Small intestine (tissue), 7 donors: ENCODE results near the gene TMEM98. TPM values are rescaled to one million over a fixed set of nuclear protein-coding genes. Genes with fewer than 3 reads are reported as not detected.
"Not testable (repeated sequence)": the region's sequence is repeated elsewhere in the genome, so short reads cannot be mapped to it uniquely, and the experiment has no call there.

Experiments used
- DNase-seq, 2 donors: peaks; one replicate each; pipeline versions ENCODE4 v3.0.0 to v3.0.0-alpha.2; 2013
- FAIRE-seq: peaks from 2 replicates; lab custom pipeline; 2012; peaks lifted over from hg19 to GRCh38; lab: Jason Lieb, UNC
- H3K27ac ChIP-seq, 3 donors: one replicate each; pipeline ENCODE4 v1.5.1; 2013; ENCODE audit warnings: low read length in 2 of 3, mild to moderate bottlenecking in 2 of 3, control low read depth in 1 of 3, inconsistent platforms in 1 of 3, low read depth in 1 of 3, moderate library complexity in 1 of 3
- H3K27me3 ChIP-seq, 3 donors: one replicate each; pipeline ENCODE4 v1.6.1; 2013; ENCODE audit warnings: low read length in 3 of 3, inconsistent platforms in 1 of 3; ENCODE audit not compliant: control insufficient read depth in 3 of 3, insufficient read depth in 3 of 3
- H3K36me3 ChIP-seq, 3 donors: one replicate each; pipeline ENCODE4 v1.6.1; 2013; ENCODE audit warnings: low read length in 3 of 3, inconsistent platforms in 1 of 3, low read depth in 1 of 3, mild to moderate bottlenecking in 1 of 3, moderate library complexity in 1 of 3; ENCODE audit not compliant: control insufficient read depth in 3 of 3, insufficient read depth in 2 of 3
- H3K4me1 ChIP-seq, 3 donors: one replicate each; pipeline ENCODE4 v1.6.1; 2013; ENCODE audit warnings: low read length in 2 of 3, inconsistent platforms in 1 of 3, low read depth in 1 of 3, mild to moderate bottlenecking in 1 of 3, moderate library complexity in 1 of 3; ENCODE audit not compliant: control insufficient read depth in 3 of 3, insufficient read depth in 2 of 3
- H3K4me3 ChIP-seq, 3 donors: one replicate each; pipeline ENCODE4 v1.5.1; 2013; ENCODE audit warnings: low read length in 3 of 3, control low read depth in 1 of 3, inconsistent platforms in 1 of 3, low read depth in 1 of 3, mild to moderate bottlenecking in 1 of 3, moderate library complexity in 1 of 3
- H3K9me3 ChIP-seq, 2 donors: one replicate each; pipeline ENCODE4 v1.6.1; 2013; ENCODE audit warnings: low read depth in 1 of 2, low read length in 1 of 2; ENCODE audit not compliant: control insufficient read depth in 2 of 2, insufficient read depth in 1 of 2
- WGBS, 3 donors: extraction: QIAGEN DNeasy Blood & Tissue Kit; methylation state at CpG; one replicate each; pipeline ENCODE4 v1.1.7; 2013; 5-methylcytosine and 5-hydroxymethylcytosine counted together
- polyA plus RNA-seq, 4 donors: library from polyadenylated mRNA; stranded (reverse) in 3 of 4; unstranded in 1 of 4; fragments of 200-250 nt in 3 of 4; fragments of 120-200 nt in 1 of 4; gene quantifications; one replicate each; pipeline versions ENCODE4 v1.2.1 to v1.2.3, GENCODE V29; 2013
- donor health status: healthy with polysubstance abuse.
- donor health status: control.
- donor health status: control.
- donor health status: Bipolar disorder and iron deficiency.
- donor health status: healthy.

TMEM98 gene
- polyA plus RNA-seq, 4 donors, result 52.8 to 203 (median 78.5) TPM

GRCh38 chr17:32887410-32887809 lies 40.5 kb upstream of the TMEM98 start:
- H3K27me3 ChIP-seq, H3K4me3 ChIP-seq, H3K9me3 ChIP-seq, H3K4me1 ChIP-seq, FAIRE-seq, DNase-seq, H3K36me3 ChIP-seq, H3K27ac ChIP-seq: not testable (repeated sequence)
- 47 to 81% (median 50%) methylated on average over 1 to 4 of the region's 14 CpGs for WGBS, 3 donors

DNA sequence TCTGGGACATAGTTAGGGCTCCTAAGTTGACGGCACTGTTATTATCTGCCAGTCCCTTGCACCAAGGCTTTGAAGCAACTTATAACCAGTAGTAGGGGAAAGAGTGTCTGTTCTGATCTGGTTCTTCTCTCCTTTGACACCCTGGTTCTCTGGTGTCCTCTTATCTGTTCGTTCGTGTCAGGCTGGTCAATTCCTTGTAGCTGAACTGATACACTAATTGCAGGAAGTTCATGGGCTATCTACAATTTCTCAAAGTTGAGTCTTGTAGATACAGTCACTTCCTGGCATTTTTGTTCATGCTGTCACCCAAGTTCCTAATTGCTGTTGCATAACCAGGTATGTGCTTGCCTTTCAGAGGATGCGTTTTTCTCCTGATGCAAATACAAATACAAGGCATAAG lies 33.7 kb upstream of the TMEM98 start:
- DNase-seq (peak; percentile 20 to 65), FAIRE-seq (no peak)
- WGBS, 3 donors, result 37 to 60% (median 51%) methylated on average over 4 of the region's 4 CpGs
- no peaks in the 10 kb centered on the region for H3K27me3 ChIP-seq
- no peak overlapping the region for H3K4me3 ChIP-seq
- H3K36me3 ChIP-seq, result no peaks in the 10 kb centered on the region
- H3K4me1 ChIP-seq, result peaks cover 0 to 42% (median 0%) of the 10 kb centered on the region in 3 donors
- H3K9me3 ChIP-seq, result no peaks in the 10 kb centered on the region
- peak overlapping the region in 1 of 3 donors; percentile 81 for H3K27ac ChIP-seq

DNA sequence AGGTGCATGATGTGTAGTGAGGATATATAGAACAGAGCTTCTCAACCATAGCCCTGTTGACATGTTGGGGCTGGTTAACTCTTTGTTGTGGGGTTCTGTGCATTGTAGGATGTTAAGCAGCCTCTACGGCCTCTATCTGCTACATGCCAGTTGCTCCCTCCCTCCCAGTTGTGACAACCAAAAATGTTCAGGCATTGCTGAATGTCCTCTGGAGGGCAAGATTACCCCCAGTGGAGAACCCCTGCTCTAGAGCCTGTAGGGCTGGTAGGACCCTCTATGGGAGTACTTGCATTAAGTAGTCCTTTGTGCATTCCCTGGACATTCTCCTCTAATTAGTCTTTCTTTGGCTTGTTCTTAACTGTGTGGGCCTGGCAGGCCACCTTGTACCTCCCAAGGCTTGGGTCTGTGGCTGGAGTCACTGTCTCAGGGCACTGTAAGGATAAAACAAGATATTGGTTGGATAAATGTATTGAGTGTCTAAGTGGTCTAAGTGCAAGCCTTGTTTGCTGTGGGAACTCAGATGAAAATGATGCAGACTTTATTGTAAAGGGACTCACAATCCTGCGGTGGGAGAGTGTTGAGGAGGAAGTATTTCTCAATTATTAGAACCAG lies 31.2 kb upstream of the TMEM98 start:
- H3K36me3 ChIP-seq, result no peaks in the 10 kb centered on the region
- H3K4me1 ChIP-seq, result peaks cover 0 to 42% (median 0%) of the 10 kb centered on the region in 3 donors
- WGBS, 3 donors, result 70 to 91% (median 88%) methylated on average over 2 of the region's 2 CpGs
- no peaks in the 10 kb centered on the region for H3K27me3 ChIP-seq
- peak overlapping the region in 1 of 3 donors; percentile 70 for H3K27ac ChIP-seq
- FAIRE-seq (no peak), DNase-seq (no peak)
- H3K4me3 ChIP-seq, result no peak overlapping the region
- H3K9me3 ChIP-seq, result no peaks in the 10 kb centered on the region

DNA sequence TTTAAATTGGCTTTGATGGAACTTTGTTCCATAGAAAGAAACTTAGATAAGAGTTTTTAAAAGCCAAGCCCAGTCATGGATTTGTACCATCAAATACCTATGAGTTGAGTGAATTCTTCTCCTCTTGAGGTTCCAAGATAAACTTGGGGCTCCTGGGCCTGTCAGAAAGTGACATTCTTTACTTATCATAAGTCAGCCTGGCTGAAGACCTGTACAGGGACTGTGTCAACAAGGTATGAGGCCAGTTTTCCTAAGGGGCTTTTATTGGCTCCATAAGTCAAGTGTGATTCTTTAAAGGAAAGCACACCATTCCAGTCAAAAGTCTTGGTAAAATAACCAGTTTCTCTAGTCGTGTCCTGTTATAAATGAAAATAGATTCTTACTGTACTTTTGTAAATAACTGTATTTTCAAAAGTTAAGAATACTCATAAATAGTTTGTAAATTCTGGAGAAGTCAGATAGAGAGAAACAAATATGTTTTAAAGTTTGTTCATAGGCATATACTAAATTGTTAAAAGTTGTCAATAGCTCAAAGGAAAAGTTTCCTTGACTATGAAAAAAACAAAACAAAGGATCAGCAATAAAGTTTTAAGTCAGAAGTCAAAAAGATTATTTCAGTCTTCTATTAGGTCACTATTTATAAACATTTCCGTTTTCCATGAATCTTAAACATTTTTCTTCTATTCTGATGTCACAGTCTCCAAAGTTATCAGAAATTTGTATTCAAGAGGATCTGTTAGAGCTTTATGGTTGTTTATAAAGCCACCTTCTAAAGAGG lies 28.5 kb upstream of the TMEM98 start:
- Histone ChIP-seq H3K27me3 (no peaks in the 10 kb centered on the region), H3K4me3 (no peak overlapping the region), H3K27ac (peak overlapping the region in 1 of 3 donors; percentile 70), H3K36me3 (no peaks in the 10 kb centered on the region), H3K9me3 (no peaks in the 10 kb centered on the region), H3K4me1 (peaks cover 0 to 45% (median 0%) of the 10 kb centered on the region in 3 donors)
- DNase-seq (peak in 1 of 2 donors; percentile 44), FAIRE-seq (no peak)
- WGBS, 3 donors, result 55 to 78% (median 72%) methylated on average over 2 of the region's 2 CpGs

GRCh38 chr17:32901743-32902142 lies 26.2 kb upstream of the TMEM98 start:
- DNase-seq, result no peak
- no peaks in the 10 kb centered on the region for H3K36me3 ChIP-seq
- FAIRE-seq, result no peak
- no peak overlapping the region for H3K4me3 ChIP-seq
- H3K27ac ChIP-seq, result no peak overlapping the region
- H3K4me1 ChIP-seq, result peaks cover 0 to 43% (median 0%) of the 10 kb centered on the region in 3 donors
- H3K27me3 ChIP-seq, result no peaks in the 10 kb centered on the region
- 94 to 97% (median 96%) methylated on average over 4 of the region's 4 CpGs for WGBS, 3 donors
- H3K9me3 ChIP-seq, result no peaks in the 10 kb centered on the region

DNA sequence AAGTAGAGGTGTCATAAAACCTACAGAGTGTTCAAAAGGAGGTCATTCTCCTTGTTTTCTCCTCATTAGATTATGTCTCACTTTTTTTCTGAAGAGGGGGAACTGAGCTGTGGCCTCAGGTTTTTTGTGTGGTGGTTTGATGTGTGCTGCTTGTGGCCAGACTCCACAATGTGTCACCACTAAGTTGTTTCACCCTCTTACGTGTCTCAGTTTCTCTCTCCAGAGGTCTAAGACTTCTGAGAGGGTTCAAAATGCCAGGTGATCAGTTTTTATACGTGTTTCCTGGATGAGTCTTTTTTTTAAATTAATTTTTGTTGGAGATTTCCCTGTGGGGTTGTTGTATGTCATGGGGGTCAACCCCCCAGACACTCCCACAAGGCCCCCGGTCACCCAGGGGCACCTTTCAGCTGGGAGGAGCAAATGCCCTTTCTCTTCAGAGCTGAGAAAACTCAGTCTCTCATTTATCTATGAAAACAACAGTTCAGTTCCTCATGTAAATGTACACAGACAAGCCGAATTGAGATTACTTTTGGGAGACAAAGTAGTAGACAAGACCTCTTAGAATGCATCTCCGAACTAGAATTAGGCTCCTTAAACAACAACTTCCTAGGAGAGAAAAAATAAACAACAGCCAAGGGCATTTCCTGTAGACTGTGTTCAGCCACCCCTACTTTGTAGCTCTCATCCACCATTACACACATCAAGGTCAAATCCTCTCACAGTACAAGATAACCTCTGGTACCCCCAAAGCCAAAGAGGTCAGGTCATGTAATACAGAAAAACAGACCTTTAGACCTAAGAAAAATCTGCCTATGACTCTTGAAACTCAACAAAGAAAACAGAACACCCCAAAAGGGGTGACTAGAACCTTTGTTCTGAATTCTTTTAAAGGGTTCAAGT lies 23.9 kb upstream of the TMEM98 start:
- no peaks in the 10 kb centered on the region for H3K9me3 ChIP-seq
- peaks cover 0 to 23% (median 0%) of the 10 kb centered on the region in 3 donors for H3K4me1 ChIP-seq
- H3K27ac ChIP-seq, result peak overlapping the region in 1 of 3 donors; percentile 70
- FAIRE-seq (no peak), DNase-seq (peak in 1 of 2 donors; percentile 33)
- no peak overlapping the region for H3K4me3 ChIP-seq
- no peaks in the 10 kb centered on the region for H3K27me3 ChIP-seq
- WGBS, 3 donors, result 55 to 73% (median 66%) methylated on average over 5 of the region's 5 CpGs
- no peaks in the 10 kb centered on the region for H3K36me3 ChIP-seq

- FAIRE-seq (no peak), DNase-seq (peak; percentile 22 to 58)
- Histone ChIP-seq H3K27ac (peak overlapping the region in 1 of 3 donors; percentile 70), H3K4me3 (no peak overlapping the region), H3K4me1 (peaks cover 0 to 23% (median 0%) of the 10 kb centered on the region in 3 donors), H3K27me3 (no peaks in the 10 kb centered on the region), H3K9me3 (no peaks in the 10 kb centered on the region), H3K36me3 (no peaks in the 10 kb centered on the region)
- WGBS, 3 donors, result 30 to 51% (median 42%) methylated on average over 3 of the region's 3 CpGs
These were observed 23.1 kb upstream of the TMEM98 start for GRCh38 chr17:32904891-32905290.

GRCh38 chr17:32907583-32907982 lies 20.4 kb upstream of the TMEM98 start:
- FAIRE-seq, result no peak
- Histone ChIP-seq H3K36me3 (no peaks in the 10 kb centered on the region), H3K27me3 (no peaks in the 10 kb centered on the region), H3K4me3 (no peak overlapping the region), H3K27ac (no peak overlapping the region), H3K4me1 (peaks cover 0 to 46% (median 2%) of the 10 kb centered on the region in 3 donors), H3K9me3 (no peaks in the 10 kb centered on the region)
- 53 to 78% (median 75%) methylated on average over 6 of the region's 6 CpGs for WGBS, 3 donors
- DNase-seq, result peak in 1 of 2 donors; percentile 46
